ENCODE data around the gene CACNA2D2. TPM values are rescaled to one million over a fixed set of nuclear protein-coding genes. Genes with fewer than 3 reads are reported as not detected.

Gene CACNA2D2
- total and polyA plus RNA-seq, 2 of the 13 experiments (the other 11 are each of a cell fraction or from before 2014, with no cell fraction given) = not detected

- TF ChIP-seq DZIP1 (CRISPR knock-in tag; IDR thresholded peaks at IDR 0.05) = no peak; the same call in none of the 2 replicates
- TF ChIP-seq MED1 (CRISPR knock-in tag; IDR thresholded peaks at IDR 0.05) = peak; percentile 81
- no peak; the same call in 1 of the 2 replicates for TF ChIP-seq ZNF616 (CRISPR knock-in tag; IDR thresholded peaks at IDR 0.05; ENCODE audit: low read depth)
- peak; percentile 81; the same call in 1 of the 2 replicates for TF ChIP-seq ZNF569 (CRISPR knock-in tag; IDR thresholded peaks at IDR 0.05; ENCODE audit: borderline replicate concordance)
- peak; percentile 85 for TF ChIP-seq ZNF317 (CRISPR knock-in tag; IDR thresholded peaks at IDR 0.05)
- peak; percentile 92 for TF ChIP-seq ZC3H13 (CRISPR knock-in tag; IDR thresholded peaks at IDR 0.05)
- TF ChIP-seq ZSCAN31 (CRISPR knock-in tag; IDR thresholded peaks at IDR 0.05; ENCODE audit: low read depth) = peak; percentile 73; the same call in 1 of the 2 replicates
- peak; percentile 25; the same call in 1 of the 2 replicates for TF ChIP-seq FOXP4 (CRISPR knock-in tag; IDR thresholded peaks at IDR 0.05)
- peak; percentile 67 for TF ChIP-seq DR1 (CRISPR knock-in tag; IDR thresholded peaks at IDR 0.05)
- TF ChIP-seq SP2 (CRISPR knock-in tag; IDR thresholded peaks at IDR 0.05) = peak; percentile 51; the same call in 1 of the 2 replicates
- TF ChIP-seq SPEN (CRISPR knock-in tag; IDR thresholded peaks at IDR 0.05; ENCODE audit: low read depth) = peak; percentile 89
- TF ChIP-seq TGIF2 (CRISPR knock-in tag; IDR thresholded peaks at IDR 0.05) = peak; percentile 88
- 0 out of 2 replicates have a peak, but pooled peaks have one; percentile 26 for TF ChIP-seq ZNF468 (CRISPR knock-in tag; IDR thresholded peaks at IDR 0.05)
- TF ChIP-seq RFX1 (IDR thresholded peaks at IDR 0.05) = no peak
- peak; percentile 92 for TF ChIP-seq ZNF761 (CRISPR knock-in tag; conservative IDR thresholded peaks at IDR 0.05)
These were observed 166.1 kb downstream of the CACNA2D2 start (continued) for GRCh38 chr3:50337175-50337861.

Data from HepG2 (cell line).